Stomach (tissue), 9 donors: ENCODE results near the gene NTRK3. TPM values are rescaled to one million over a fixed set of nuclear protein-coding genes. Genes with fewer than 3 reads are reported as not detected.

Experiments used
- DNase-seq, 2 donors: peaks; one replicate each; pipeline versions ENCODE4 v3.0.0 to v3.0.0-alpha.2; 2013 to 2019
- H3K27ac ChIP-seq, 5 donors: fragments of 200-600 bp in 4 of 5; sonication (generic) in 4 of 5; one replicate each; pipeline ENCODE4 v1.5.1; 2013 to 2019; ENCODE audit warnings: mild to moderate bottlenecking in 1 of 5, moderate library complexity in 1 of 5
- H3K27me3 ChIP-seq, 3 donors: fragments of 200-600 bp; sonication (generic); one replicate each; pipeline ENCODE4 v1.5.1; 2017 to 2019; ENCODE audit warnings: mixed run types in 1 of 3
- H3K36me3 ChIP-seq, 4 donors: fragments of 200-600 bp; sonication (generic); 1 replicate in 3 of 4; 2 replicates in 1 of 4; pipeline ENCODE4 v1.5.1; 2016 to 2019
- H3K4me1 ChIP-seq, 4 donors: fragments of 200-600 bp; sonication (generic); one replicate each; pipeline ENCODE4 v1.5.1; 2016 to 2019
- H3K4me3 ChIP-seq, 4 donors: fragments of 200-600 bp; sonication (generic) in 3 of 4; one replicate each; pipeline ENCODE4 v1.5.1; 2016 to 2019; ENCODE audit warnings: mild to moderate bottlenecking in 1 of 4
- H3K9me3 ChIP-seq, 4 donors: fragments of 200-600 bp; sonication (generic); one replicate each; pipeline ENCODE4 v1.5.1; 2016 to 2019
- EP300 ChIP-seq: sonication (generic); formaldehyde crosslinking; IDR thresholded peaks from one replicate; pipeline ENCODE4 v1.6.1; 2017; ENCODE audit warnings: antibody characterized with exemption
- POLR2A ChIP-seq, 4 donors: fragments of 450-650 bp; IDR thresholded peaks; one replicate each; pipeline ENCODE4 v1.6.1; 2016; ENCODE audit warnings: antibody characterized with exemption in 4 of 4, control low read depth in 2 of 4, mild to moderate bottlenecking in 1 of 4, moderate library complexity in 1 of 4
- POLR2AphosphoS5 ChIP-seq, 3 donors: sonication (generic); formaldehyde crosslinking; IDR thresholded peaks; one replicate each; pipeline ENCODE4 v1.6.1; 2016; ENCODE audit warnings: antibody characterized with exemption in 3 of 3
- WGBS, 5 donors: extraction: QIAGEN DNeasy Blood & Tissue Kit in 3 of 5; methylation state at CpG; one replicate each; pipeline versions ENCODE4 v1.1.5 to v1.1.7; 2013 to 2018; 5-methylcytosine and 5-hydroxymethylcytosine counted together
- intact Hi-C: fragments of 100-400 bp; cut with DNase I; formaldehyde crosslinking; loops from one replicate; pipeline ENCODE4 v1.15.1; 2023; ENCODE audit warnings: low total_unique reads
- polyA plus RNA-seq, 3 donors: library from polyadenylated mRNA; stranded (reverse); fragments of 200-250 nt; gene quantifications; one replicate each; pipeline ENCODE4 v1.2.3, GENCODE V29; 2013
- total RNA-seq, 5 donors: library from RNA; depleted of rRNA; stranded (reverse); fragments of >200 nt; gene quantifications; one replicate each; pipeline versions ENCODE4 v1.1.0 to v1.2.3, GENCODE V29; 2014 to 2016
- TF ChIP-seq, protein P1 (sequence below), 7 experiments: fragments of 450-650 bp in 4 of 7; fragments of 200-600 bp in 3 of 7; sonication (generic) in 3 of 7; IDR thresholded peaks; one replicate each; pipeline ENCODE4 v1.5.1; 2016 to 2019; ENCODE audit warnings: antibody characterized with exemption in 7 of 7, control low read depth in 2 of 7, mild to moderate bottlenecking in 1 of 7
- donor health status: healthy with polysubstance abuse.
- donor health status: Bipolar disorder and iron deficiency.
- donor health status: healthy.

NTRK3 gene
- total and polyA plus RNA-seq, 8 donors: under 0.01 to 18.2 (median 1.0) TPM; not detected in 1

DNA sequence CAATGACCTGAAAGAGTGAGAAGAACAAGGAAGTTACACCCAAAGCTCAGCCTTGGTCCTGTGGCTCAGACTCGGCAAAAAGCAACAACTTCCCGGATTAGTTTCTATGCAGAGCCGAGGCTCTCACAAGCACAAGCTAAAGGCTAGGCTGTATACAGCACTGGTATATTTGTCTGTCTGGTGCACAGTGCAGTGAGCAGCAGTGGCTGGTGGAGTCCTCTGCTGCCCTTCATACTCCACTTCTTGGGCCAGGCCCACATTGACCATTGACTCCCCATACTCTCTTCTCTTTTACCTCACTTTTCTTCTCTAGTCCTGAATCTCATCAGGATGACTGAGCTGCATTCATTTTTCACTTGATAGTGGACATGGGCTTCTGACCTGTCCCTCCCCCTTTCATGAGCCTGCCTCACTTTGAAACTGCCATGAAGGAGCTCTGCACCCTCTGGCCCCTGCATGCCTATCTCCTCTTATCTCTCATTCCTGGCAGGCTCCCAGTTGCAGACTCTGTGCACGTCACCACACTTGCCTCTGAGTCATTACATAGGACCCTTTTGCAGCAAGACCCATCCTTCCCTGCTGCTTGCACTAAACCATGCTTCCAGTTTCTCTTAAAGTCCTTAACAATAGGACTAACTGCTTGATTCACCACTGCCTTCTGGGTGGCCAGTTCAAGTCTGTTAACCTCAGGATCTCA, 379.3 kb downstream of the NTRK3 start:
- intact Hi-C loops: no loop called here
- no peaks in the 10 kb centered on the region for H3K4me1 ChIP-seq
- H3K9me3 ChIP-seq: no peaks in the 10 kb centered on the region
- H3K27me3 ChIP-seq: no peaks in the 10 kb centered on the region
- DNase-seq: no peak
- no peak overlapping the region for H3K27ac ChIP-seq
- H3K4me3 ChIP-seq: no peak overlapping the region
- TF ChIP-seq POLR2A (IDR thresholded peaks at IDR 0.05) (no peak), EP300 (no peak), POLR2AphosphoS5 (IDR thresholded peaks at IDR 0.05) (no peak)
- TF ChIP-seq, protein P1, sequence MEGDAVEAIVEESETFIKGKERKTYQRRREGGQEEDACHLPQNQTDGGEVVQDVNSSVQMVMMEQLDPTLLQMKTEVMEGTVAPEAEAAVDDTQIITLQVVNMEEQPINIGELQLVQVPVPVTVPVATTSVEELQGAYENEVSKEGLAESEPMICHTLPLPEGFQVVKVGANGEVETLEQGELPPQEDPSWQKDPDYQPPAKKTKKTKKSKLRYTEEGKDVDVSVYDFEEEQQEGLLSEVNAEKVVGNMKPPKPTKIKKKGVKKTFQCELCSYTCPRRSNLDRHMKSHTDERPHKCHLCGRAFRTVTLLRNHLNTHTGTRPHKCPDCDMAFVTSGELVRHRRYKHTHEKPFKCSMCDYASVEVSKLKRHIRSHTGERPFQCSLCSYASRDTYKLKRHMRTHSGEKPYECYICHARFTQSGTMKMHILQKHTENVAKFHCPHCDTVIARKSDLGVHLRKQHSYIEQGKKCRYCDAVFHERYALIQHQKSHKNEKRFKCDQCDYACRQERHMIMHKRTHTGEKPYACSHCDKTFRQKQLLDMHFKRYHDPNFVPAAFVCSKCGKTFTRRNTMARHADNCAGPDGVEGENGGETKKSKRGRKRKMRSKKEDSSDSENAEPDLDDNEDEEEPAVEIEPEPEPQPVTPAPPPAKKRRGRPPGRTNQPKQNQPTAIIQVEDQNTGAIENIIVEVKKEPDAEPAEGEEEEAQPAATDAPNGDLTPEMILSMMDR (IDR thresholded peaks at IDR 0.05): no peak
- H3K36me3 ChIP-seq: no peaks in the 10 kb centered on the region
- 67 to 81% (median 75%) methylated on average over 4 of the region's 4 CpGs for WGBS, 5 donors

DNA sequence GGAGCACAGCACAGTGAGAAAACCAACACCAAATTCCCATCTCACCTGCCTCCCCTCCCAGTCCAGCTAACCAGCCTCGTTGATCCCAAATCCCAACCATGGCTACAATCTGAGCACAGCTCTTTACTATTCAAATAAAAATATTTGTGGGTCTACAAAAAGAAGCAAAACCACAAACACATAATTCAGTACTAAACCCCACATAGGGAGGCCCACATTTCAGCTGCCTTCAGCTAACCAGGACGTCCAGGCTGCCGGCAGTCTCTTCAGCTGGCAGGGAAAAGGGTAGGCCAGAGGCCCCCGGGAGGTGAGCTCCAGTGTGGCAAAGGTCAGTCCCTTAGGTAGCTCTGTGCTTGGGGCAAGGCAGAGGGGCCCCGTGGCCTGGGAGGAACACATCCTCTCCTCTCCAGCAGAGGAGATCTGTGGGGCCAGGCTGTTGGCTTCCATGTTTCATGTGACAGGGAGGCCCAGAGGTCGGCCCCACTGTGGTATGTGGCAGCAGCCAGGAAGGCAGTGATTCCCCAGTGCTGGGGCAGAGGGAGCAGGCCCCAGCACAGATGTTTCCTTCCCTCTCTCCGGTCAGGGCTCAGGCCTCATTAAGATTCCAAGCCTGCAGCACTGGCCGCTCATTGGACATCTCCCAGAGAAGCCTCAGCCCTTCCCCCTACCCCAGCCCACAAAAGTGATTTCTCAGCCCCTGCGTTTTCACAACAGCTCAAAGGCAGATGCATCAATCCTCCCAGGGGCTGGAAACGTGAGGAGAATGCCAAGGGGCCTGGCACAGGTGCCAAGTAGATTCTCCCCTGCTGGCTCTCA, 381.4 kb downstream of the NTRK3 start:
- 27 to 43% (median 39%) methylated on average over 10 of the region's 10 CpGs for WGBS, 5 donors
- peak in 1 of 2 donors; percentile 57 for DNase-seq
- Histone ChIP-seq H3K27ac (no peak overlapping the region), H3K36me3 (no peaks in the 10 kb centered on the region), H3K27me3 (no peaks in the 10 kb centered on the region), H3K4me1 (no peaks in the 10 kb centered on the region), H3K4me3 (no peak overlapping the region), H3K9me3 (no peaks in the 10 kb centered on the region)
- TF ChIP-seq POLR2A (IDR thresholded peaks at IDR 0.05) (no peak), EP300 (no peak), POLR2AphosphoS5 (IDR thresholded peaks at IDR 0.05) (no peak)
- TF ChIP-seq, protein P1 (IDR thresholded peaks at IDR 0.05): no peak
- intact Hi-C loops: no loop called here

DNA sequence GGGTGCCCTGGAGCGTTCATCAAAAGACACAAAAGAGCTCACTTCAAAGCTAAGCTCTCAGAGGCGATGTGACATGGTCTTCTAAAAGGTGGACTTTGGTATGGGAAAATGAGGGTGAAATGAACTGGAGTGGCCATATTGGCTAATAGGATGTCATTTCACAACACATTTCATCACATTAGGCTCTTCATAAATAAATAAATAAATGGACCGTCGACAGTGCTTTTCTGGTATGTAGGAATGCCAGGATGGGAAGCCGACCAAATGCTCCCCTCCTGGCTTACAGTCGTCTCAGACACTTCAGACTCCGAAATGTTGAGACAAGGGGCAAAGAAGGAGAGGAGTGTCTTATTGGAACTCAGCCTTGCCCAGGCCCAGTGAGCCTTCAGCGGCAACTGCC, 383.0 kb downstream of the NTRK3 start:
- no peaks in the 10 kb centered on the region for H3K9me3 ChIP-seq
- H3K4me3 ChIP-seq: no peak overlapping the region
- no peak for DNase-seq
- no peak for TF ChIP-seq POLR2AphosphoS5 (IDR thresholded peaks at IDR 0.05)
- TF ChIP-seq POLR2A (IDR thresholded peaks at IDR 0.05): no peak
- TF ChIP-seq, protein P1 (IDR thresholded peaks at IDR 0.05): no peak
- no peak for TF ChIP-seq EP300
- no peaks in the 10 kb centered on the region for H3K27me3 ChIP-seq
- H3K4me1 ChIP-seq: no peaks in the 10 kb centered on the region
- 76 to 86% (median 83%) methylated on average over 8 of the region's 8 CpGs for WGBS, 5 donors
- H3K27ac ChIP-seq: no peak overlapping the region
- intact Hi-C loops: no loop called here
- no peaks in the 10 kb centered on the region for H3K36me3 ChIP-seq

DNA sequence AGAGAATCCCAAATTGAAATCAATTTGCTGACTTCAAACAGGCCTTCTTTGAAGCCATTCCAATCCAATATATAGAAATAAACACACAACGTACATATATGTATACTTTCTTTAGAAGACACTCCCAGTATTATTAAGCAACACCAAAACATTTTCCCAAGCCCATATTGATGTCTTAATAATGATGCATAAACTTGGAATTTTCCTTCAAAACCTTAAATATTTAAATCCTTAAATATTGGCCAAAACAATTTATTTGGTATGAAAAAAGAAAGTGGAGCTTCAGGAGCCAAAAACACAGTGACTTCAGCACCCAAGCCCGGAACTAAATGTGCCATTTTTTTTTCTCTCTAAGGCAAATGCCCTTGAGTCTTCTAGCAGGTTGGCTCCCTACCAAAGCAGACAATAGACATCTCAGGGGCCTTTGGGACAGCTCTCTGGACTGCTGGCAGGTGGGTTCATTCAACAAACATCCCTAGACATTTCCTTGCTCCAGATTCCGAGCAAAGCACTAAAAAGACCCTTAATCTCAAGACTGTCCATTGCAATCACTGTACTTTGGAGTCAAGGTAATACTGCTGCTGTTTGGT, 384.7 kb downstream of the NTRK3 start:
- no peaks in the 10 kb centered on the region for H3K4me1 ChIP-seq
- H3K36me3 ChIP-seq: no peaks in the 10 kb centered on the region
- WGBS, 5 donors: 52 to 62% (median 59%) methylated on average over 3 of the region's 3 CpGs
- H3K9me3 ChIP-seq: no peaks in the 10 kb centered on the region
- no peaks in the 10 kb centered on the region for H3K27me3 ChIP-seq
- TF ChIP-seq POLR2AphosphoS5 (IDR thresholded peaks at IDR 0.05) (no peak), POLR2A (IDR thresholded peaks at IDR 0.05) (no peak), EP300 (no peak)
- TF ChIP-seq, protein P1 (IDR thresholded peaks at IDR 0.05): no peak
- DNase-seq: no peak
- no peak overlapping the region for H3K4me3 ChIP-seq
- H3K27ac ChIP-seq: no peak overlapping the region
- intact Hi-C loops: no loop called here
